ENCODE measurements around the gene FFAR4.
"Not testable (repeated sequence)": the region's sequence is repeated elsewhere in the genome, so short reads cannot be mapped to it uniquely, and the experiment has no call there.

Gene FFAR4
- long read RNA-seq: 0 reads

GRCh38 chr10:93566435-93567276 is at the start of gene FFAR4:
TSS of gene FFAR4 (plus strand) at chr10:93566665. CDS start at chr10:93566721, 56 bp downstream.
- H3K4me3 ChIP-seq (replicated peaks; ENCODE audit: insufficient read depth, low read length): peak within 1 kb of the TSS; percentile 51
- no peaks in the 10 kb centered on the region for H3K27me3 ChIP-seq (ENCODE audit: insufficient read depth, poor library complexity, severe bottlenecking)
- peak; percentile 80 to 83 for DNase-seq (ENCODE audit: low read depth in 1 of 2, low spot score in 1 of 2)
- peak within 1 kb of the TSS; percentile 20 for H3K27ac ChIP-seq (replicated peaks)
- TF ChIP-seq, protein P1, sequence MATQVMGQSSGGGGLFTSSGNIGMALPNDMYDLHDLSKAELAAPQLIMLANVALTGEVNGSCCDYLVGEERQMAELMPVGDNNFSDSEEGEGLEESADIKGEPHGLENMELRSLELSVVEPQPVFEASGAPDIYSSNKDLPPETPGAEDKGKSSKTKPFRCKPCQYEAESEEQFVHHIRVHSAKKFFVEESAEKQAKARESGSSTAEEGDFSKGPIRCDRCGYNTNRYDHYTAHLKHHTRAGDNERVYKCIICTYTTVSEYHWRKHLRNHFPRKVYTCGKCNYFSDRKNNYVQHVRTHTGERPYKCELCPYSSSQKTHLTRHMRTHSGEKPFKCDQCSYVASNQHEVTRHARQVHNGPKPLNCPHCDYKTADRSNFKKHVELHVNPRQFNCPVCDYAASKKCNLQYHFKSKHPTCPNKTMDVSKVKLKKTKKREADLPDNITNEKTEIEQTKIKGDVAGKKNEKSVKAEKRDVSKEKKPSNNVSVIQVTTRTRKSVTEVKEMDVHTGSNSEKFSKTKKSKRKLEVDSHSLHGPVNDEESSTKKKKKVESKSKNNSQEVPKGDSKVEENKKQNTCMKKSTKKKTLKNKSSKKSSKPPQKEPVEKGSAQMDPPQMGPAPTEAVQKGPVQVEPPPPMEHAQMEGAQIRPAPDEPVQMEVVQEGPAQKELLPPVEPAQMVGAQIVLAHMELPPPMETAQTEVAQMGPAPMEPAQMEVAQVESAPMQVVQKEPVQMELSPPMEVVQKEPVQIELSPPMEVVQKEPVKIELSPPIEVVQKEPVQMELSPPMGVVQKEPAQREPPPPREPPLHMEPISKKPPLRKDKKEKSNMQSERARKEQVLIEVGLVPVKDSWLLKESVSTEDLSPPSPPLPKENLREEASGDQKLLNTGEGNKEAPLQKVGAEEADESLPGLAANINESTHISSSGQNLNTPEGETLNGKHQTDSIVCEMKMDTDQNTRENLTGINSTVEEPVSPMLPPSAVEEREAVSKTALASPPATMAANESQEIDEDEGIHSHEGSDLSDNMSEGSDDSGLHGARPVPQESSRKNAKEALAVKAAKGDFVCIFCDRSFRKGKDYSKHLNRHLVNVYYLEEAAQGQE (IDR thresholded peaks at IDR 0.05; ENCODE audit: insufficient replicate concordance, low read depth): no peak
- TF ChIP-seq SPI1 (IDR thresholded peaks at IDR 0.05; ENCODE audit: borderline replicate concordance, low read depth) (peak; percentile 39; the same call in 1 of the 2 replicates), GABPA (IDR thresholded peaks at IDR 0.05; ENCODE audit: low read depth) (peak; percentile 36; the same call in 1 of the 2 replicates), POLR2AphosphoS5 (IDR thresholded peaks at IDR 0.05; ENCODE audit: low read depth) (peak; percentile 51; the same call in 1 of the 2 replicates)
- TF ChIP-seq, protein P2, sequence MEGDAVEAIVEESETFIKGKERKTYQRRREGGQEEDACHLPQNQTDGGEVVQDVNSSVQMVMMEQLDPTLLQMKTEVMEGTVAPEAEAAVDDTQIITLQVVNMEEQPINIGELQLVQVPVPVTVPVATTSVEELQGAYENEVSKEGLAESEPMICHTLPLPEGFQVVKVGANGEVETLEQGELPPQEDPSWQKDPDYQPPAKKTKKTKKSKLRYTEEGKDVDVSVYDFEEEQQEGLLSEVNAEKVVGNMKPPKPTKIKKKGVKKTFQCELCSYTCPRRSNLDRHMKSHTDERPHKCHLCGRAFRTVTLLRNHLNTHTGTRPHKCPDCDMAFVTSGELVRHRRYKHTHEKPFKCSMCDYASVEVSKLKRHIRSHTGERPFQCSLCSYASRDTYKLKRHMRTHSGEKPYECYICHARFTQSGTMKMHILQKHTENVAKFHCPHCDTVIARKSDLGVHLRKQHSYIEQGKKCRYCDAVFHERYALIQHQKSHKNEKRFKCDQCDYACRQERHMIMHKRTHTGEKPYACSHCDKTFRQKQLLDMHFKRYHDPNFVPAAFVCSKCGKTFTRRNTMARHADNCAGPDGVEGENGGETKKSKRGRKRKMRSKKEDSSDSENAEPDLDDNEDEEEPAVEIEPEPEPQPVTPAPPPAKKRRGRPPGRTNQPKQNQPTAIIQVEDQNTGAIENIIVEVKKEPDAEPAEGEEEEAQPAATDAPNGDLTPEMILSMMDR (IDR thresholded peaks at IDR 0.05; ENCODE audit: insufficient read depth, low read length): no peak

DNA sequence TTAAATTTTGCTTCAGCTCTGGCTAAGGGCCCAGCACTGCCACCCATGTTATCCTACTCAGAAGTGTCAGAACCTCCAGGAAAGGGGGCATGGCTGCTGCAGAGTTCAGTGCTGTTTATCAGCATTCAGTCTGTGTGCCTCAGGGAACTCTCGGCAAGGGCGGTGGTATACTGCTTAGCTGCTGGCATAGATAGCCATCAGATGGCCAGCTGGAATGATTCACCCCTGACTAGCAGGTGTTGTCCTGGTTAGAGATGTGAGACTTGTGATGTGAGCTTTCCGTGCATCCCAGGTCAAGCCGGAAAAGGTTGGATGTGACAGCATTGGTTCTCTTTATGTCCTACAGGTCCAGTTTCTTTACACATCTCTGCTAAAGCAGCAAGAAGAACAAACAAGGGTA is 47.9 kb upstream of the FFAR4 start:
- Histone ChIP-seq H3K27me3 (ENCODE audit: insufficient read depth, poor library complexity, severe bottlenecking) (no peaks in the 10 kb centered on the region), H3K4me3 (replicated peaks; ENCODE audit: insufficient read depth, low read length) (no peak overlapping the region), H3K27ac (replicated peaks) (no peak overlapping the region)
- no peak for DNase-seq (ENCODE audit: low read depth in 1 of 2, low spot score in 1 of 2)
- TF ChIP-seq SPI1 (IDR thresholded peaks at IDR 0.05; ENCODE audit: borderline replicate concordance, low read depth) (no peak), POLR2AphosphoS5 (IDR thresholded peaks at IDR 0.05; ENCODE audit: low read depth) (no peak), GABPA (IDR thresholded peaks at IDR 0.05; ENCODE audit: low read depth) (no peak)
- TF ChIP-seq, protein P1 (IDR thresholded peaks at IDR 0.05; ENCODE audit: insufficient replicate concordance, low read depth): no peak
- TF ChIP-seq, protein P2 (IDR thresholded peaks at IDR 0.05; ENCODE audit: insufficient read depth, low read length): no peak

DNA sequence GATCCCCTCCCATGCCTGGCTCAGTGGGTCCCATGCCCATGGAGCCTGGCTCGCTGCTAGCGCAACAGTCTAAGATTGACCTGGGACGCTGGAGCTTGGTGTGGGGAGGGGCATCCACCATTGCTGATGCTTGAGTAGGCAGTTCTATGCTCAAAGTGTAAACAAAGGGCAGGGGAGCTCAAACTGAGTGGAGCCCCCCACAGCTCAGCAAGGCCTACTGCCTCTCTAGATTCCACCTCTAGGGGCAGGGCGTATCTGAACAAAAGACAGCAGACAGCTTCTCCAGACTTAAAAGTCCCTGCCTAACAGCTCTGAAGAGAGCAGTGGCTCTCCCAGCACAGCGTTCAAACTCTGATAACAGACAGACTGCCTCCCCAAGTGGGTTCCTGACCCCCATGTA is 31.2 kb upstream of the FFAR4 start:
- Histone ChIP-seq H3K27ac (replicated peaks) (no peak overlapping the region), H3K27me3 (ENCODE audit: insufficient read depth, poor library complexity, severe bottlenecking) (no peaks in the 10 kb centered on the region), H3K4me3 (replicated peaks; ENCODE audit: insufficient read depth, low read length) (no peak overlapping the region)
- TF ChIP-seq GABPA (IDR thresholded peaks at IDR 0.05; ENCODE audit: low read depth): no peak
- TF ChIP-seq, protein P1 (IDR thresholded peaks at IDR 0.05; ENCODE audit: insufficient replicate concordance, low read depth): no peak
- TF ChIP-seq POLR2AphosphoS5 (IDR thresholded peaks at IDR 0.05; ENCODE audit: low read depth): no peak
- TF ChIP-seq, protein P2 (IDR thresholded peaks at IDR 0.05; ENCODE audit: insufficient read depth, low read length): no peak
- no peak for TF ChIP-seq SPI1 (IDR thresholded peaks at IDR 0.05; ENCODE audit: borderline replicate concordance, low read depth)
- DNase-seq (ENCODE audit: low read depth in 1 of 2, low spot score in 1 of 2): no peak

- not testable (repeated sequence) for H3K27me3 ChIP-seq (ENCODE audit: insufficient read depth, poor library complexity, severe bottlenecking); DNase-seq (ENCODE audit: low read depth in 1 of 2, low spot score in 1 of 2); H3K27ac ChIP-seq (replicated peaks); H3K4me3 ChIP-seq (replicated peaks; ENCODE audit: insufficient read depth, low read length)
These were observed 25.6 kb upstream of the FFAR4 start for GRCh38 chr10:93540871-93541270.
